ENCODE data around the gene PDGFB. TPM values are rescaled to one million over a fixed set of nuclear protein-coding genes. Genes with fewer than 3 reads are reported as not detected.

PDGFB gene
- total RNA-seq, 1 experiment from 2014 or later, result 39.7 TPM

DNA sequence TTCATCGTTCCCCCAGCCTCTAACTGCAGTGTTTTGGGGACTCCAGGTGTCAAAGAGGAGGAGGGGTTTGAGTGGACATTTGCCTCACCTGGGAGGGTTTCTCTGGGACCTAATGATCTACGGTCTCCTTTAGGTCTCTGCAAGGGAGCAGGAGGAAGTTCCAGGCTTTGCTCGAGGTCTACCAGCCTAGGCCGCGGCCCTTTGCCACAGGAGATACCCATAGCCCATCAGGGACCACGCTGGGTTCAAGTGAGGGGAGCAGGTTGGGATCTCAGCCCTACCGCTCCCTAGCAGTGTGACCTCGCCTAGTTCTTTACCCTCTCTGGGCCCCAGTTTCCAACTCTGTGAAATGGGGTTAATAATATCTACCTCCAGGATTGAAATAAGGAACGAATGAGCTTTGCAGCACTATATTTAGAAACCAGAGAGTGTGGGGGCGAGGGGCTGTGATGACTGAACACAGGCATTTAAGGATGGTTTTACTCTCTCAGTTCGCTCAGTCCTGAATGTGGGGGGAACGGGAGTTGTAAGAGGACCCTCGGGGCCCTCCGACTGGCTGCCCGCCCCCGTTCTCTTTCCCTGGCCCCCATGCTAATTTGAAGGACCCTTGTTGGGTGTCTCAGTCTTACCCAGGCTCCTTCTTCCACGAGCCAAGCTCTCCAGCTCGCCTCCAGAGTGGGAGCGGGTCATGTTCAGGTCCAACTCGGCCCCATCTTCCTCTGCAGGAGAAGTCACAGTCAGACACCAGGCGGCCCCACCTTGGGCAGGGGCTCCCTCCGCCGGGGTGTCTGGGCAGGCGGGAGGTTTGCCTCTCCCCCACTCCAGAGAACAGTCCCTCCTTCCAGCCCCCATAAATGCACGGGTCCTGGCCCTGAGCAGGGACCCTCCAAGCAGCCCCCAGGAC is 11.7 kb downstream of the PDGFB start:
- intact Hi-C loops (cut with micrococcal nuclease; ENCODE audit: unreplicated experiment), result no loop called here
- CTCF ChIA-PET, result no interaction called here
- no peaks in the 10 kb centered on the region for H3K9me3 ChIP-seq (ENCODE audit: insufficient read depth, low read depth)
- H3K4me1 ChIP-seq (replicated peaks; ENCODE audit: insufficient read depth), result peaks cover 19% of the 10 kb centered on the region
- no peak overlapping the region for H3K27ac ChIP-seq
- POLR2A ChIA-PET (ENCODE audit: unreplicated experiment), result no interaction called here
- no peak overlapping the region for H3K4me3 ChIP-seq
- peaks cover 37% of the 10 kb centered on the region for H3K79me2 ChIP-seq (ENCODE audit: low read depth)
- no peaks in the 10 kb centered on the region for H3K27me3 ChIP-seq (ENCODE audit: insufficient read depth, low read depth)
- peaks cover 31% of the 10 kb centered on the region for H3K36me3 ChIP-seq (ENCODE audit: low read depth)
- H3K4me2 ChIP-seq, result no peak overlapping the region
- H4K20me1 ChIP-seq (ENCODE audit: insufficient read depth), result peaks cover 15% of the 10 kb centered on the region
- H3K9me2 ChIP-seq (ENCODE audit: insufficient read depth), result no peaks in the 10 kb centered on the region
- no TSS peak for BruUV-seq (replicated peaks)
- no peak for DNase-seq
- no peak overlapping the region for H2AFZ ChIP-seq
- TF ChIP-seq, protein P1, sequence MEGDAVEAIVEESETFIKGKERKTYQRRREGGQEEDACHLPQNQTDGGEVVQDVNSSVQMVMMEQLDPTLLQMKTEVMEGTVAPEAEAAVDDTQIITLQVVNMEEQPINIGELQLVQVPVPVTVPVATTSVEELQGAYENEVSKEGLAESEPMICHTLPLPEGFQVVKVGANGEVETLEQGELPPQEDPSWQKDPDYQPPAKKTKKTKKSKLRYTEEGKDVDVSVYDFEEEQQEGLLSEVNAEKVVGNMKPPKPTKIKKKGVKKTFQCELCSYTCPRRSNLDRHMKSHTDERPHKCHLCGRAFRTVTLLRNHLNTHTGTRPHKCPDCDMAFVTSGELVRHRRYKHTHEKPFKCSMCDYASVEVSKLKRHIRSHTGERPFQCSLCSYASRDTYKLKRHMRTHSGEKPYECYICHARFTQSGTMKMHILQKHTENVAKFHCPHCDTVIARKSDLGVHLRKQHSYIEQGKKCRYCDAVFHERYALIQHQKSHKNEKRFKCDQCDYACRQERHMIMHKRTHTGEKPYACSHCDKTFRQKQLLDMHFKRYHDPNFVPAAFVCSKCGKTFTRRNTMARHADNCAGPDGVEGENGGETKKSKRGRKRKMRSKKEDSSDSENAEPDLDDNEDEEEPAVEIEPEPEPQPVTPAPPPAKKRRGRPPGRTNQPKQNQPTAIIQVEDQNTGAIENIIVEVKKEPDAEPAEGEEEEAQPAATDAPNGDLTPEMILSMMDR (conservative IDR thresholded peaks at IDR 0.05), result no peak
- no peak for TF ChIP-seq EZH2 (IDR thresholded peaks at IDR 0.05; ENCODE audit: low read depth)
- H3F3A ChIP-seq (ENCODE audit: insufficient read depth, low read depth), result peaks cover 24% of the 10 kb centered on the region; the same call in 1 of the 2 replicates

DNA sequence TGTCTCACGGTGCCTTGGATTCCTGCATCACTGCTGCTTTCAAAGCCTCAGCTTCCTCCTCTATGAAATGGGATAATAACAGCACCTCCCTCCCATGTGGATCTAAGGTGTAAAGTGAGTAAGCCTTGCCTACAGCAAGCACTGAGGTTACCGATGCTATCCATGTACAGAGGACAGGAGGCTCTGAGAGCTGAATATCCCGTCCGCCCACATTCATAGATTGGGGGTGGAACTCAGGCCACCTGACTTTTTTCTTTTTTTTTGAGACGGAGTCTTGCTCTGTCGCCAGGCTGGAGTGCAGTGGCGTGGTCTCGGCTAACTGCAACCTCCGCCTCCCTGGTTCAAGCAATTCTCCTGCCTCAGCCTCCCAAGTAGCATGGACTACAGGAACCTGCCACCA is 12.5 kb downstream of the PDGFB start:
- no peak overlapping the region for H3K4me3 ChIP-seq
- H3K27me3 ChIP-seq (ENCODE audit: insufficient read depth, low read depth), result no peaks in the 10 kb centered on the region
- H3K9me2 ChIP-seq (ENCODE audit: insufficient read depth), result no peaks in the 10 kb centered on the region
- ChIA-PET CTCF (no interaction called here), POLR2A (ENCODE audit: unreplicated experiment) (no interaction called here)
- H3K4me1 ChIP-seq (replicated peaks; ENCODE audit: insufficient read depth), result peaks cover 11% of the 10 kb centered on the region; the same call in 1 of the 2 replicates
- peaks cover 34% of the 10 kb centered on the region for H3K36me3 ChIP-seq (ENCODE audit: low read depth)
- no peak overlapping the region for H2AFZ ChIP-seq
- H3K9me3 ChIP-seq (ENCODE audit: insufficient read depth, low read depth), result no peaks in the 10 kb centered on the region
- TF ChIP-seq EZH2 (IDR thresholded peaks at IDR 0.05; ENCODE audit: low read depth), result no peak
- TF ChIP-seq, protein P1 (conservative IDR thresholded peaks at IDR 0.05), result no peak
- H3K4me2 ChIP-seq, result no peak overlapping the region
- H3F3A ChIP-seq (ENCODE audit: insufficient read depth, low read depth), result peaks cover 17% of the 10 kb centered on the region; the same call in 1 of the 2 replicates
- BruUV-seq (replicated peaks), result no TSS peak
- H3K27ac ChIP-seq, result no peak overlapping the region
- H4K20me1 ChIP-seq (ENCODE audit: insufficient read depth), result peaks cover 7% of the 10 kb centered on the region
- DNase-seq, result no peak
- intact Hi-C loops (cut with micrococcal nuclease; ENCODE audit: unreplicated experiment), result no loop called here
- peaks cover 29% of the 10 kb centered on the region for H3K79me2 ChIP-seq (ENCODE audit: low read depth)

DNA sequence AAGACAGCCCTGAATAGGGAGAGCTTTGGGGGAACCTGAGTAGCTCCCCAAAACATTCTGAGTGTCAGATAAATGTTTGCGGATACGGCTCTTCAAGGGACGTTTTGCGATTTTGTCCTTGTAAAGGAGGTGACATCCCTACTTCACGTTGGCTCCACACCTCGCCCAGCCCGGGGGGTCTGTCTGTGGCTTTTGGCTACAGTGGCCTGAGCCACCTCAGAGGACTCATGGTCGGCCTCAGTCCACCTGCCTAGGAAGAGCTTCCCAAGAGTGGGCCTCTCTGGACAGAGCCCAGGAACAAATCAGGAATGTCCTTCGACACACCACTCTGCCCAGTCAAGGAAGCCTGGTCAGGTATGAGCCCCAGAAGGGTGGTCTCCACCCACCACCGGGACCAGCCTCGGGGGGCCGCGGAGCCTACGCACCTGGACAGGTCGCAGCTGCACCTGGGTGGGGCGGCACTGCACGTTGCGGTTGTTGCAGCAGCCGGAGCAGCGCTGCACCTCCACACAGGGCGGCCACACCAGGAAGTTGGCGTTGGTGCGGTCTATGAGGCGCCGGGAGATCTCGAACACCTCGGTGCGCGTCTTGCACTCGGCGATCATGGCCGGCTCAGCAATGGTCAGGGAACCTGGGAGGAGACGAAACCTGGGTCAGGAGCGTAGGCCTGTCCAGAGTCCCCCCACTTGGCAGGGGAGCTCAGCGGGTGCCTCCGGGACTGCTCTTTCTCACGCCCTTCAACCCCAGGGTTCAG is 13.4 kb downstream of the PDGFB start:
- H3K79me2 ChIP-seq (ENCODE audit: low read depth), result peaks cover 20% of the 10 kb centered on the region
- no TSS peak for BruUV-seq (replicated peaks)

More for the DNA sequence above, 13.4 kb downstream of the PDGFB start:
- Histone ChIP-seq H3K27ac (no peak overlapping the region), H3K9me2 (ENCODE audit: insufficient read depth) (no peaks in the 10 kb centered on the region), H3K4me1 (replicated peaks; ENCODE audit: insufficient read depth) (peaks cover 10% of the 10 kb centered on the region; the same call in 1 of the 2 replicates), H3K36me3 (ENCODE audit: low read depth) (peaks cover 37% of the 10 kb centered on the region), H3K4me3 (no peak overlapping the region), H4K20me1 (ENCODE audit: insufficient read depth) (peaks cover 7% of the 10 kb centered on the region), H3K9me3 (ENCODE audit: insufficient read depth, low read depth) (no peaks in the 10 kb centered on the region), H3K27me3 (ENCODE audit: insufficient read depth, low read depth) (no peaks in the 10 kb centered on the region), H3F3A (ENCODE audit: insufficient read depth, low read depth) (peaks cover 16% of the 10 kb centered on the region; the same call in 1 of the 2 replicates), H2AFZ (no peak overlapping the region), H3K4me2 (no peak overlapping the region)
- intact Hi-C loops (cut with micrococcal nuclease; ENCODE audit: unreplicated experiment), result no loop called here
- ChIA-PET POLR2A (ENCODE audit: unreplicated experiment) (no interaction called here), CTCF (interaction anchor here (0.6 kb wide), 1 partner anchor 29 kb away, joined by 6 read pairs; no protein-coding TSS in a partner anchor)
- TF ChIP-seq, protein P1 (conservative IDR thresholded peaks at IDR 0.05), result no peak
- TF ChIP-seq EZH2 (IDR thresholded peaks at IDR 0.05; ENCODE audit: low read depth), result no peak
- no peak for DNase-seq
